Fibroblast of the aortic adventitia (primary cell): Measurements from ENCODE around the gene LEMD3. TPM values are rescaled to one million over a fixed set of nuclear protein-coding genes. Genes with fewer than 3 reads are reported as not detected.

ENCODE experiments used
- DNase-seq: peaks from one replicate; pipeline ENCODE4 v3.0.0-alpha.2; 2010; ENCODE audit warnings: low read depth
- H3K4me3 ChIP-seq: 2 replicates; pipeline ENCODE4 v1.5.1; 2011; ENCODE audit warnings: low read depth, mild to moderate bottlenecking, control low read depth, low read length, moderate library complexity
- total RNA-seq: library from RNA; depleted of rRNA; stranded (reverse); fragments of >200 nt; gene quantifications from 2 replicates; pipeline ENCODE4 v1.2.3, GENCODE V29; 2012; ENCODE audit warnings: low replicate concordance
- TF ChIP-seq, protein P1 (sequence below): IDR thresholded peaks from 2 replicates; pipeline ENCODE4 v1.5.1; 2011; ENCODE audit warnings: mild to moderate bottlenecking, low read length, control low read depth, inconsistent platforms; ENCODE audit not compliant: insufficient read depth

LEMD3 gene
- total RNA-seq, 1 donor = 24.2 TPM

GRCh38 chr12:65194949-65195348 is 25.6 kb downstream of the LEMD3 start:
- TF ChIP-seq, protein P1, sequence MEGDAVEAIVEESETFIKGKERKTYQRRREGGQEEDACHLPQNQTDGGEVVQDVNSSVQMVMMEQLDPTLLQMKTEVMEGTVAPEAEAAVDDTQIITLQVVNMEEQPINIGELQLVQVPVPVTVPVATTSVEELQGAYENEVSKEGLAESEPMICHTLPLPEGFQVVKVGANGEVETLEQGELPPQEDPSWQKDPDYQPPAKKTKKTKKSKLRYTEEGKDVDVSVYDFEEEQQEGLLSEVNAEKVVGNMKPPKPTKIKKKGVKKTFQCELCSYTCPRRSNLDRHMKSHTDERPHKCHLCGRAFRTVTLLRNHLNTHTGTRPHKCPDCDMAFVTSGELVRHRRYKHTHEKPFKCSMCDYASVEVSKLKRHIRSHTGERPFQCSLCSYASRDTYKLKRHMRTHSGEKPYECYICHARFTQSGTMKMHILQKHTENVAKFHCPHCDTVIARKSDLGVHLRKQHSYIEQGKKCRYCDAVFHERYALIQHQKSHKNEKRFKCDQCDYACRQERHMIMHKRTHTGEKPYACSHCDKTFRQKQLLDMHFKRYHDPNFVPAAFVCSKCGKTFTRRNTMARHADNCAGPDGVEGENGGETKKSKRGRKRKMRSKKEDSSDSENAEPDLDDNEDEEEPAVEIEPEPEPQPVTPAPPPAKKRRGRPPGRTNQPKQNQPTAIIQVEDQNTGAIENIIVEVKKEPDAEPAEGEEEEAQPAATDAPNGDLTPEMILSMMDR = no peak
- no peak for DNase-seq

GRCh38 chr12:65195387-65196055 is 26.1 kb downstream of the LEMD3 start:
- DNase-seq = no peak
- H3K4me3 ChIP-seq = no peak overlapping the region
- TF ChIP-seq, protein P1 = no peak

More at GRCh38 chr12:65194949-65195348, 25.6 kb downstream of the LEMD3 start:
- no peak overlapping the region for H3K4me3 ChIP-seq

DNA sequence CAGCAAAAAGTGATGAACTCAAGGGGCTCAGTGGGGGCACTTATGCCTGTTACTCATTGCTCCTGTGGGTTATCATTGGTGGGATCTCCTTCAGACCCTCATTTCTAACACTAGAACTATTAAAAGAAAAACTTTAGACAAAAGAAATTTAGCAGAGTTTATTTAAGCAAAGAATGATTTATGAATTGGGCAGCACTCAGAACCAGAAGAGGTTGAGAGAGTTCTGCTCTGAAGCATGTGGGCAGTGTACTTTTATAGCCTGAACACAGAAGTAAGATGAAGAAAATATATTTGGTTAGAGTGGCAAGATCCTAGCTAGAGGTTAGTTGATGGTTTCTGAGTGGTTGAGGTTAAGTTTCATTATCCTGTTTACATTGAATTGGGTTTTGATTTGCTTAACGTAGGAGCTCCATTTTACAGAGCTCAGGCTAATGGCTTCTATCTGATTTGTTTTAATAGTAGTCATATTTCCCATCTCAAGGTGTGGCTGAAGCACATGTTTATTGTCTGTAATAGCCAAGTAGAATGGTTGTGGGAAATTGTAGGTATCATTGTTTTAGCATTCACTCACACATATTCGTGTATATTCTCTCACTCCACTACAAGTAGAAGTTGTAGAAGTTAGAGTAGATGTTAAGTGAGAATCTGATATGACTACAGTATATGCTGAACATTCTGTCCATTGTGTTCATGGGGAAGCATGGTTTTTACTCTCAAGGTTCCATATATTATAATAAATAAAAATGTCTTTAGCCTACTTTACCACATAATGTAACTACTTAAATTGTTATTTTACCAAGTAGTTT is 27.6 kb downstream of the LEMD3 start:
- H3K4me3 ChIP-seq = no peak overlapping the region
- TF ChIP-seq, protein P1 = no peak
- no peak for DNase-seq

- H3K4me3 ChIP-seq = no peak overlapping the region
- no peak for DNase-seq
- TF ChIP-seq, protein P1 = no peak
These were observed 30.2 kb downstream of the LEMD3 start for GRCh38 chr12:65199604-65200003.

- no peak overlapping the region for H3K4me3 ChIP-seq
- TF ChIP-seq, protein P1 = no peak
- DNase-seq = no peak
These were observed 30.8 kb downstream of the LEMD3 start for GRCh38 chr12:65200007-65200665.

DNA sequence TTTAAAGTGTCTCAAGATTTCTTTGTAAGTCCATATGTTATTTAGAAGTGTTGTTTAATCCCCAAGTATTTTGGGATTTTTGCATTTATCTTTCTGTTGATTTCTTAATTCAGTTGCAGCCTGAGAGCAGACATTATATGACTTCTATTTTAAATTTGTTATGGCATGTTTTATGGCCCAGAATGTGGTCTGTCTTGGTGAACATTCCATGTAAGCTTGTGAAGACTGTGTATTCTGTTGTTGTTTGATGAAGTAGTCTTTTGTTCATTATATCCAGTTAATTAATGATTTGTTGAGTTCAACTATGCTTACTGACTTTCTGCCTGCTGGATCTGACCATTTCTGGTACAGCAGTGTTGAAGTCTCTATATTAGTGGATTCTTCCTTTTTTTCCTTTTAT is 34.0 kb downstream of the LEMD3 start:
- TF ChIP-seq, protein P1 = no peak
- no peak for DNase-seq
- H3K4me3 ChIP-seq = no peak overlapping the region
